Activated T-helper 1 cell treated with anti-CD3 and anti-CD28 coated beads, Interleukin-12 subunit alpha, Interleukin-12 subunit beta, Interleukin-2, Interleukin-4 antibody, amounts not matched to agents 30 ng/mL and 10 ng/mL and 1 ng/mL, durations not matched to agents 14 hours and 24 hours and 36 hours (primary cell): Measurements from ENCODE around the gene FAM20C. TPM values are rescaled to one million over a fixed set of nuclear protein-coding genes. Genes with fewer than 3 reads are reported as not detected.
"Not testable (repeated sequence)": the region's sequence is repeated elsewhere in the genome, so short reads cannot be mapped to it uniquely, and the experiment has no call there.

ENCODE experiments used
- DNase-seq: peaks from one replicate; pipeline ENCODE4 v3.0.0; 2021; ENCODE audit warnings: low spot score
- H3K27ac Mint-ChIP-seq: one replicate; pipeline ENCODE4 v1.8.0; 2021; ENCODE audit warnings: mild to moderate bottlenecking, mixed read lengths
- H3K27me3 Mint-ChIP-seq: one replicate; pipeline ENCODE4 v1.8.0; 2022; ENCODE audit warnings: mild to moderate bottlenecking, moderate library complexity, mixed read lengths; ENCODE audit not compliant: insufficient read depth
- H3K36me3 Mint-ChIP-seq: one replicate; pipeline ENCODE4 v1.8.0; 2021; ENCODE audit warnings: low read depth, mixed read lengths
- H3K4me1 Mint-ChIP-seq: one replicate; pipeline ENCODE4 v1.8.0; 2021; ENCODE audit warnings: low read depth, mixed read lengths
- H3K4me3 Mint-ChIP-seq: one replicate; pipeline ENCODE4 v1.8.0; 2021; ENCODE audit warnings: mild to moderate bottlenecking, moderate library complexity, mixed read lengths
- H3K9me3 Mint-ChIP-seq: one replicate; pipeline ENCODE4 v1.8.0; 2021; ENCODE audit warnings: mixed read lengths
- intact Hi-C: fragments of 100-400 bp; cut with micrococcal nuclease; formaldehyde crosslinking; loops from one replicate; pipeline ENCODE4 v1.15.1; 2024
- total RNA-seq: library from RNA; stranded (reverse); gene quantifications from 2 replicates; pipeline ENCODE4 v1.2.3, GENCODE V29; 2022

The FAM20C gene
- total RNA-seq, 1 donor from 2014 or later, result 0.34 TPM

DNA sequence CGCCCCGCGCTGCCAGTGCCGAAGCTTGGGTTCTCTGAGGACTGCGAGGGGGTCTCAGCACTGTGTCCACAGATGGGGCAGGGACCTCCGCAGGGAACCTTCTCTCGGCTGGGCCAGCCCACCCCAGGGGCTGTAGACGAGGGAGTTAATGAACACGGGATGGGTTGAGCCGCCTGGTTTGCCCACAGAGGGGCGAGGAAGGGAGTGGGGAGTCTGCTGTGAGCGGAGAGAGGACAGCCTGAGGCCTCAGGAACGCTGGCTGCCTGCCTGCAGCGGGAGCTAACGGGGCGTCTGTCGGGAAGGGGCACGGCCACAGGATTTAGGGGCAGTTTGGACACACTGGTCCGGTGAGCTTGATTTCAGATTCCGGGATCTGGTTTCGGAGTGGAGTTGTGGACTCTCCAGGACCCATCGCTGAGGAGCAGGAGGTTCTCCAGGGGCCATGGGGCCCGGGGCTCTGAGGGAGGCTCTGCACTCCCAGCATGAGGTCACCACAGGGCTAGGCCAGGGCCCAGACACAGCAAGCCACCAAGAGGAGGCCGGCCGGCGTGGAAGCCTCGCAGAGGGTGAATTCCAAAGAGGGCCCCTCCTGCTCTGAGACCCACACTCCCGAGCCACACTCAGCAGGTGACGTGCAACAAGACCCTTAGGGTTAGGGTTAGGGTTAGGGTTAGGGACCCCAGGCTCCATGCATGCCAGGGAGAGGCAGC is 19.0 kb upstream of the FAM20C start:
- intact Hi-C loops, result no loop called here
- no peaks in the 10 kb centered on the region for H3K36me3 Mint-ChIP-seq
- H3K9me3 Mint-ChIP-seq, result no peaks in the 10 kb centered on the region
- H3K4me1 Mint-ChIP-seq, result no peaks in the 10 kb centered on the region
- no peaks in the 10 kb centered on the region for H3K27me3 Mint-ChIP-seq
- no peak overlapping the region for H3K4me3 Mint-ChIP-seq
- no peak overlapping the region for H3K27ac Mint-ChIP-seq
- no peak for DNase-seq

DNA sequence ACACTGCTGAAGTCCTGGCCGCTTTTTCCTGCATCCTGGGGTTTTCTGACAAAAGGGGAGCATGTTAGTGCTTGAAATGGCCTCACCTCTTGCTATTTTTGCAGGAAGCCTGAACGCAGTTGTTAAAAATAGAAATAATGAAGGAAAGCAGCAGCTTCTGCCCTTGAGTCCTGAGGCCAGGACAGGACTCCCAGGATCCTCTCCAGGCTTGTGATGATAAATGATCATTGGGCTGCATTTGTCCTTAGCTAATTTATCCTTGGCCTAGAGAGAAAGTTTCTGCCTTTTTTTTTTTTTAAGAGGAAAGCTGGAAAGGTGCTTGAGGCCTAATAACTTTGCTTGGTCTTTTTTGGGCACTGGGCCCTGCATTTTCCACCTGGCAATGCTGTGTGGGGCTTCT is 17.7 kb upstream of the FAM20C start:
- Mint-ChIP-seq H3K27me3 (no peaks in the 10 kb centered on the region), H3K4me1 (no peaks in the 10 kb centered on the region), H3K4me3 (no peak overlapping the region), H3K27ac (no peak overlapping the region), H3K9me3 (no peaks in the 10 kb centered on the region), H3K36me3 (no peaks in the 10 kb centered on the region)
- intact Hi-C loops, result no loop called here
- DNase-seq, result no peak

DNA sequence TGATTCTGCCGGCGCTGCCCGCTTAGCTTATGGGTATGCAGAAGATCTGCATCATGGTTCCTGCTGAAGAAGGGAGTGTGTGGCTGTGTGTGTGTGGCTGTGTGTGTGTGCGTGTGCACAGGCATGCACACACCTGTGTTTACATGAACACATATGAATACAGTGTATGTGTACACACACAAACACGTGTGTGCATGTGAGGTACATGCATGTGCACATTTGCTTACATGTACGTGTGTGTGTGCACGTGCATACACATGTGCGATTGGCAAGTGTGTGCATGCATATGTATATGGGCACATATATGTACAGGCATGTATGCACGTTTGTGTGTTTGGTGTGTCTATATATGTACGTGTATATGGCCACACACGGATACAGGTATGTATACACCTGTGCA is 16.4 kb upstream of the FAM20C start:
- no peak for DNase-seq
- Mint-ChIP-seq H3K4me3 (no peak overlapping the region), H3K36me3 (no peaks in the 10 kb centered on the region), H3K27ac (no peak overlapping the region), H3K4me1 (no peaks in the 10 kb centered on the region), H3K27me3 (no peaks in the 10 kb centered on the region), H3K9me3 (no peaks in the 10 kb centered on the region)
- intact Hi-C loops, result no loop called here

DNA sequence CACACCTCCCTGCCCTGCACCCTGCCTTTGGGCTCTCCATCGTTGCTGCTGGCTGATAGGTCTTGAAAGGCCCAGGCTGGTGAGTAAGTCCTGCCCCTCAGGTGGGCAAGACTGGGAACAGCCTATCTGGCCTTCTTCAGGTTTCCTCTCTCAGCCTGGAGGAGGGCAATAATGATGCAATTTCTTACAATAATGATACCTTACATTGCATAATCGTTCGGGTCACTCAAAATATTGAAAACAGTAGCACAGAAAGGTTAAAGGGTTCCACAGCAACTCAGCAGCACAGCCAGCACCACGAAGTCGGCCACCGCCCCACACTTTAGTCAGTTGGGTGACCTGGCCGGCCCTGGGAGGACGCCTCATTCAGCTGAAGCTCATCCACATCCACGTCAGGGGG is 16.0 kb upstream of the FAM20C start:
- no peaks in the 10 kb centered on the region for H3K27me3 Mint-ChIP-seq
- H3K4me1 Mint-ChIP-seq, result no peaks in the 10 kb centered on the region
- no peak for DNase-seq
- no peaks in the 10 kb centered on the region for H3K36me3 Mint-ChIP-seq
- intact Hi-C loops, result no loop called here
- no peaks in the 10 kb centered on the region for H3K9me3 Mint-ChIP-seq
- H3K4me3 Mint-ChIP-seq, result no peak overlapping the region
- H3K27ac Mint-ChIP-seq, result no peak overlapping the region

DNA sequence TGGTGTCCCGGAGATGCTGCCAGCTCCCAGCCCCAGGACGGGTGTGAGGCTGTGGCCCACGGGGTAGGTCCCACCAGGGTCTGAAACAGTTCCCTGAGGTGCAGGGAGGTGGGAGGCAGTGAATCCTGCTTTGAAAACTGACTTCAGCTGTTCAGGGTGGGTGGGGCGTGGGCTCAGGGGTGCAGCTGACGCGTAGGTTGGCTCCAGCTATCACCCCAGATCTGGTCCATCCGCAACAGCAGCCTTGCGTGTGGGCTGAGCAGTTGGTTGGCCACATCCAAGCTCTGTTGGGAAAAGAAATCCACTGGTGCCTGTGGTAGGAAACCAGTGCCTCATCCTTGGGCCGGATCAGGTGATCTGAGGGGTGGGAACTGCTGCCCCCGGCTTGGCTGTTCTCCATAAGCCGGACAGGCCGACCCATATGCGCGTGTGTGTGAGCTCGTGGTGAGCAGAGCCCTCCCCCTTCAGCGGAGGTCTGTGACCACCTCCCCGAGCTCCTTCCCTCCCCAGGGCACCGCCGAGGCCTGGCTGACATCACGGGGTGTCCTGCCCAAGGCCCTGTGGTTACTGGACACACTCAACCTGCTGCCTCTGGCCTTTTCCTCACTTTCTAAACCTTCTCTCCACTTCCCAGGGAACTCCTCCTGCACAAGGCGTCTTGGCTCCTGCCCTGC is 15.4 kb upstream of the FAM20C start:
- no peaks in the 10 kb centered on the region for H3K27me3 Mint-ChIP-seq
- DNase-seq, result no peak
- H3K36me3 Mint-ChIP-seq, result no peaks in the 10 kb centered on the region
- intact Hi-C loops, result no loop called here
- no peaks in the 10 kb centered on the region for H3K9me3 Mint-ChIP-seq
- no peak overlapping the region for H3K4me3 Mint-ChIP-seq
- H3K4me1 Mint-ChIP-seq, result no peaks in the 10 kb centered on the region
- no peak overlapping the region for H3K27ac Mint-ChIP-seq

DNA sequence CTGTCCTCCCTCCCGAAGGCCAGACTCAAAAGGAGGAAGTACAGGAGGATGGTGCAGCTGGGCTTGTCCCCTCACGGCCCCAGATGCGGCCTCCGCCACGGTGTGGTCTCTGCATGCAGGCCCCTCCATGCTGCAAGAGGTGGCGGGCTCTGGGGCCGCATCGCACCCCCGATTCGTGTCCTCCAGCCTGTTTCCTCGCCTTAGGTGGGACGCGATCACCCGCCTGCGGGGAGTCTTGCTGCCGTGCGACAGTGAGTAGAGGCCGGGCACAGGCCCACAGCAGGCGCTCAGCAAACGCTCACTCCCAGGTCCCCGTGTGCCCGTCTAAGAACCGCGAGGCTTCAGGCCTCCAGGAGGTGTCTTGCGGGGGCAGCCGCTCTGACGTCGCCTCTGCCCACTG is 13.9 kb upstream of the FAM20C start:
- Mint-ChIP-seq H3K4me1 (no peaks in the 10 kb centered on the region), H3K9me3 (no peaks in the 10 kb centered on the region), H3K27me3 (no peaks in the 10 kb centered on the region), H3K36me3 (no peaks in the 10 kb centered on the region), H3K4me3 (no peak overlapping the region), H3K27ac (no peak overlapping the region)
- intact Hi-C loops, result no loop called here
- no peak for DNase-seq

DNA sequence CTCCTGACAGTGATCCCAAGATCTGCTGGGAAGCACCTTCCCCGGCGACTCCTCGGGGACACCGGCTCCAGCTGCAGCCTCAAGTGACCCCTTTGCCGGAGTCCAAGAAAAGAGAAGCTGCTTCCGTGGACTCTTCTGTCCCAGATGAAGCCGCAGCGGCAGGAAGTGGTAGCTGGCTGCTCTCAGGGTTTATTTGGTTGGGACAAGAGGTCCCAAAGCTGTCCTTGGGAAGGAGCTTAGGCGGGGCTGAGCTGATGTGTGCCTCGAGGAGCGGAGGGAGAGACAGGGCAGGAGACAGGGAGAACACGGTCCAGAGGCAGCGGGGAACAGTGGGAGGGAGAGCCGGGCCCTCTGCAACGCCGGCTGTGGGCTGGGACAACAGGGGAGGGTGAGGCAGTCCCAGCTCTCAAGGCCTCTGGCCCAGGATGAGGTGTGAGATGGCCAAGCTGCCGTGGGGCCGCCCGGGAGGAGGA is 13.1 kb upstream of the FAM20C start:
- H3K9me3 Mint-ChIP-seq, result no peaks in the 10 kb centered on the region
- no peaks in the 10 kb centered on the region for H3K36me3 Mint-ChIP-seq
- H3K27me3 Mint-ChIP-seq, result no peaks in the 10 kb centered on the region
- no peaks in the 10 kb centered on the region for H3K4me1 Mint-ChIP-seq
- intact Hi-C loops, result no loop called here
- no peak for DNase-seq
- no peak overlapping the region for H3K4me3 Mint-ChIP-seq
- H3K27ac Mint-ChIP-seq, result no peak overlapping the region

DNA sequence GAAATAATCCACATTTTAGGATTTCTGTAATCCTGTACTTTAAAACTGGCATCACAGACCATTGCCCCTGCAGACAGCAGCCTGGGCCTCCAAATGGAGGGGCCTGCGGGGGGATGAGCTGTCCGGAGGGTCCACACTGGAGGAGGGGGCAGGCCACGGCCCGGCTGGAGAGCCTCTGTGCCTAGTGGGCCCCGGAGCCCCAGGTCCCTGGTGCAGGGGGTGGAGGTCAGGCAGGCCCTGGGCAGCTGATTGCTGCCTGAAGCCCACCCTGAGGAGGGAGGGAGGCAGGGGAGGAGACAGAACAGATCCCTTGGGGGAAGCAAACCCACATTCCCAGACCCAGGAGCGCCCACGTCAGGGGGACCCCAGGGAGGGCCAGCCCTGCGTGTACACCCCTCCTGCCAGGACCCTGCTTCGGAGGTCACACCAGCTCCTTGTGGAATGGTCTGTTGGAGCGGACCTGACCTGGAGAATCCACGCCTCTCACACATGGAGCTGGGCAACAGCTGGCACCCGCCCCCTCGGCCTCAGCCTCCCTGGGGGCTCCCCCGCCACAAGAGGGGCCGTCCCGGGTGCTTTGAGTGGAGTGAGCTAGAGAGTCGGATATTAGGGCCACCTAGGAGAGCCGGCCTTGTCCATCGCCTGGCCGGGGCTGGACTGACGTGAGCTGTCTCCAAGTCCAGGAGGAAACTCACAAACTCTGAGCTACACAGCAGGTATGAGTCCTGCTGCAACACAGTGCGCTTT is 12.2 kb upstream of the FAM20C start:
- no peaks in the 10 kb centered on the region for H3K36me3 Mint-ChIP-seq
- no peak overlapping the region for H3K4me3 Mint-ChIP-seq
- no peak for DNase-seq
- H3K27me3 Mint-ChIP-seq, result no peaks in the 10 kb centered on the region
- no peak overlapping the region for H3K27ac Mint-ChIP-seq
- intact Hi-C loops, result no loop called here
- no peaks in the 10 kb centered on the region for H3K4me1 Mint-ChIP-seq
- no peaks in the 10 kb centered on the region for H3K9me3 Mint-ChIP-seq

DNA sequence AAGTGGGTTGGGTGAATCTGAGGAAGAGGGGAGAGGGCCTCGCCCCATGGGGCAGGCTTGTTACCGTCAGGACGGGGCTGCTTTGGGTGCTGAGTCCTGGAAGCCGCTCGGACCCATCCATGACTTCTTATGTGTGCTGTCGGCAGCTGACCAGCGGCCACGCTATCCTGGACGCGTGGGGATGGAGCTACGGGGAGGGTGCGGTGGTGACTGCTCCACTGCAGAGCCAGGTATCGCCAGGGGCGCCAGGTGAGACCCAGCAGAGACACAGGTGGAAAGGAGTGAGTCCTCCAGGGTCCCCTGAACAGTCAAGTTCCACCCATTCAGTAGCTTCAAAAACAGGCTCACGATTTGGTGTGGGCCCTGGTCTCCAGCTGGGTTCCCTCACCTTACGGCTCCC is 10.6 kb upstream of the FAM20C start:
- Mint-ChIP-seq H3K4me3 (no peak overlapping the region), H3K4me1 (no peaks in the 10 kb centered on the region), H3K27ac (no peak overlapping the region), H3K36me3 (no peaks in the 10 kb centered on the region), H3K9me3 (no peaks in the 10 kb centered on the region), H3K27me3 (no peaks in the 10 kb centered on the region)
- intact Hi-C loops, result no loop called here
- DNase-seq, result no peak

DNA sequence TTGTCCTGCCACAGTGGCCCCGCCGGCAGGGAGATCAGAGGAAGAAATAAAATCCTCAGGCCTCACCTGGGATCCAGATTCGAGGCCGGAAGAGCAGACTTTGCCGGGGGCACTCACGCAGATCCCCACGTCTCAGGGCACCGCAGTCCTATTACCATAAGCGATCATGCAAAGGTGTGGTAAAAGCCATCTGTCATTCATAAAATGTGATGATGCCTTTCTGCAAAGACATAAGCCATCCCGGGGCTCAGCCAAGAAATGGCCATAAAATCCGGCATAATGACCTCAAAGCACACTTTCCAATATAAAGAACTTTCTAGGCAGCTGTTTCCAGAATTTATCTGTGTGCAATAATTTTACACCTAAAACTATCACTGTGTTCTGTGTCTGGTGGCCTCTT is 9.9 kb upstream of the FAM20C start:
- H3K27ac Mint-ChIP-seq, H3K27me3 Mint-ChIP-seq, intact Hi-C loops, DNase-seq, H3K4me3 Mint-ChIP-seq, H3K4me1 Mint-ChIP-seq, H3K36me3 Mint-ChIP-seq, H3K9me3 Mint-ChIP-seq: not testable (repeated sequence)

DNA sequence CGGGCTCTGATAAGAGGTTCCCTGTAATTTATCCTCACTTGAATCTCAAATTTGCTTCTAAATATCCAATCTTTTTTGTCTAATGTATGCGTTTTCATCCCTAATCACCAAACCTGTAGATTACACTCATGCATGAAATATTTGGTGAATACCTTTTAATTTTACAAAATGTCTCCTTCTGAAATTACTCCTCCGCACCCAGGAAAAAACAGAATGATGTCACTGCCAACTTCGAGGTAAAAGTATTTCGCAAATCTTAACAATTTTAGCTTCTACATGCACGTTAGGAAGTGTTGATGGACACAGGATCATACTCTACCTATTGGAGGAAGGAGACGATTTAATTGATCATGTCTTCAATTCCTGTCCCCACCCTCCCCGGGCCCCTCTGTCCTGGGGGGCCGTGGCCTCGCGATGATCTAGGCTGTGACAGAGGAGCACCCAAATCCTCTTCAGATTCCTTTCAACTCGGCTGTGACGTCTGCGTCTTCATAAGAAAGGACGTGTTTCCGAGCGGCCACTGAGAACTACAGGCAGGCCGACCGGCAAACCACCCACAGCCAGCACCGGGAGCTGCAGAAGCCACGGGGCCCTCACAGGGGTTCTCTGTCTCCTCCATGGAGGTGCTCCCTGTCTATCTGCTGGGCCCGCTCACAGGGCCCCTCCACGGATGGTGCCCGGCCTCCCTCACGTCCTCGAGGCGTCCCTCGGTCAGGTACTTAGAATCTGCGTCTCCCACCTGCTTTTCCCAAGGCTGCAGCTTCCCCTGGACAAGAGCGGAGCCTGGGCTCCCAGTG is 8.7 kb upstream of the FAM20C start:
- intact Hi-C loops, result no loop called here
- Mint-ChIP-seq H3K36me3 (no peaks in the 10 kb centered on the region), H3K4me1 (no peaks in the 10 kb centered on the region), H3K27me3 (no peaks in the 10 kb centered on the region), H3K27ac (no peak overlapping the region), H3K9me3 (no peaks in the 10 kb centered on the region), H3K4me3 (no peak overlapping the region)
- no peak for DNase-seq

DNA sequence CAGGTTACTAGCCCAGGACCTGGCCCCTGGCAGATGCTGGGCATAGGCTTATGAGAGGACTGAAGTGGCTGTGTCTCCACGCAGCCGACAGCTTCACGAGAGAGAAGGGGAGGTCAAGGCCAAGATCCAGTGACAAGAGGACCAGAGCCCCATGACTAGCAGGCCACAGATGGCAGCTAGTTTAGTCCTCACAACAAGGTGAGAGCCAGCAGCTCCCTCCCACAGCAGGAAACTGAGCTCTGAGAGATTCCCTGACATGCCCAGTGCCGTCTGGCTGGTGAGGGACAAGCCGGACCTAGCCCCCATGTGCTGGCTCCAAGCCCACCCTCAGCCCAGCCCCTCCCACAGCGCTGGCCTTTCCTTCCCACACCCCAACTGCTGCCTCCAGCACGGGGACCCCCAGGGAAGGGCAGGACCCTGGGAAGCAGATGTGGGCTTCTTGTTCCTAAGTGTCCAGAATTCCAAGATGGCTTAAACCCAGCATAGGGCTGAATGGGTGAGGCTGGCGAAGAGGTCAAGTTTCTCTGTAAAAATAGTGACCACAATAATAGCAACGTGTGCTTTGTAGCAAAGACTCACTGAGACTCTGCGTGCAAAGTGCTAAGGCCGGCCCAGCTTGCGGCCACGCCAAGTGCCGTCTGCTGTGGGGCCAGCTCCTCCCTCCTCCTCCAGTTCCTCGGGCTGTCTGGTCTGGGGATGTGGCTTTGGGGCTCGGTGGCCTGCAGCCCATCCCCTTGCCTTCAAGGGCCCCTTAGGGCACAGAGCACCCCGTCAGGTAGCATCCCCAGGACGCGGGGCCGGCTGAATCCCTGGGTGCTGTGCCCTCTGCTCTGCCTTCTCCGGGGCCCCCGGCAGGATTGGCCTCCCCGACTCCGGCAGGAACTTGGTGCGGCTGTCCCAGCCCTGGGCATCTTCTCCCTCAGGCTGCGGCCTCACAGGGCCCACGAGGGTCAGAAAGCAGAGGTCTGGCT is 7.8 kb upstream of the FAM20C start:
- no peak for DNase-seq
- intact Hi-C loops, result no loop called here
- H3K36me3 Mint-ChIP-seq, result no peaks in the 10 kb centered on the region

More for the DNA sequence above, 7.8 kb upstream of the FAM20C start:
- Mint-ChIP-seq H3K4me3 (no peak overlapping the region), H3K9me3 (no peaks in the 10 kb centered on the region), H3K27ac (no peak overlapping the region), H3K4me1 (no peaks in the 10 kb centered on the region), H3K27me3 (no peaks in the 10 kb centered on the region)
